ENCODE data around the gene PROM1. TPM values are rescaled to one million over a fixed set of nuclear protein-coding genes. Genes with fewer than 3 reads are reported as not detected.

The PROM1 gene
- polyA plus RNA-seq, 2 of the 4 experiments (the other 2 are of a cell fraction) = 0.03 to 0.14 TPM

DNA sequence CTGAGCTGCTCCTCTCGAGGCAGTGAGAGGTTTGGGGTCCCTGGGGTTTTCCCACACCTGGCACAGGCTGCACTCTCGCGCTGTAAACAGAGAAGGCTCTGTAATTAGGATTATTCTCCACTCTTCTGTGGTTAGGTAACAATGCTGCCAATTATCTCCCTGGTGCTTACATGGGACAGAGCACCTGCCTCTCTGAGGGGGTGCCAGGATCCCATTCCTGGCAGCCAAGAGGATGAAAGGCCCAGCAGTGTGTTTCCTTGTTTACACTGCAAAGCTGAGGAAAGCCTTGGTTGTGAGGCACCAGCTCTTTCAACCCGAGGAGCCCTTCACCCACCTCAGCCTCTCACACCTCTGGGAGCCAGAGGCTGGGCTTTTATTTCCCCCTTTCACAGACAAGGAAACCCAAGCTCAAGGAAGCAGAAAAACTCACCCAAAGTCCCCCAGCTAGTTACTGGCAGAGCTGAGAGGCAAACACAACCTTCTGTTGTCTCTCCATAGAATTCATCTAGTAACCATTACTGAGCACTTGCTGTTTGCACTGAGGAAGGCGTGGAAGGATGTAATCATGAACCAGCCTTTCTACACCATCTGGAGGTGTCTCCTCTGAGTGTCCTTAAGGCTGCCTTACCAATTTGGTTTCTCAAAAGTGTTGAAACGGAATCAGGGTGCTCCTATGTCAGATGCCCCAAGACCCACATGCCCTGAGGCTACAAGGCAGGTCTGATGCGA is 39.7 kb upstream of the PROM1 start:
- Histone ChIP-seq H3K9me3 (no peaks in the 10 kb centered on the region), H3K4me1 (no peaks in the 10 kb centered on the region), H3K4me3 (no peak overlapping the region), H3K27ac (no peak overlapping the region), H3K4me2 (no peak overlapping the region)
- no peak for DNase-seq (ENCODE audit: low read depth in 1 of 2, low spot score in 1 of 2)
- WGBS (ENCODE audit: missing lambda C conversion rate) = 19% methylated on average over 5 of the region's 7 CpGs
- CTCF ChIA-PET = no interaction called here
- no peak for FAIRE-seq
- ATAC-seq = no peak
- no peak for TF ChIP-seq FOXS1 (CRISPR knock-in tag; IDR thresholded peaks at IDR 0.05)
- no peak for TF ChIP-seq HEYL (CRISPR knock-in tag; IDR thresholded peaks at IDR 0.05)
- TF ChIP-seq, protein P1, sequence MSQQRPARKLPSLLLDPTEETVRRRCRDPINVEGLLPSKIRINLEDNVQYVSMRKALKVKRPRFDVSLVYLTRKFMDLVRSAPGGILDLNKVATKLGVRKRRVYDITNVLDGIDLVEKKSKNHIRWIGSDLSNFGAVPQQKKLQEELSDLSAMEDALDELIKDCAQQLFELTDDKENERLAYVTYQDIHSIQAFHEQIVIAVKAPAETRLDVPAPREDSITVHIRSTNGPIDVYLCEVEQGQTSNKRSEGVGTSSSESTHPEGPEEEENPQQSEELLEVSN (IDR thresholded peaks at IDR 0.05; ENCODE audit: borderline replicate concordance, low read depth) = no peak
- no peak for TF ChIP-seq CEBPB (IDR thresholded peaks at IDR 0.05)
- no peak for TF ChIP-seq CBX8 (IDR thresholded peaks at IDR 0.05)
- no peak for TF ChIP-seq MYC (IDR thresholded peaks at IDR 0.05; ENCODE audit: borderline replicate concordance, low read length)
- TF ChIP-seq, protein P2, sequence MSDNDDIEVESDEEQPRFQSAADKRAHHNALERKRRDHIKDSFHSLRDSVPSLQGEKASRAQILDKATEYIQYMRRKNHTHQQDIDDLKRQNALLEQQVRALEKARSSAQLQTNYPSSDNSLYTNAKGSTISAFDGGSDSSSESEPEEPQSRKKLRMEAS (IDR thresholded peaks at IDR 0.05) = no peak
- TF ChIP-seq RAD21 (conservative IDR thresholded peaks at IDR 0.05 in 1 of 2, IDR thresholded peaks at IDR 0.05 in 1 of 2) = no peak
- no peak for TF ChIP-seq RCOR1 (IDR thresholded peaks at IDR 0.05; ENCODE audit: low read depth, low read length)
- POLR2A ChIA-PET = no interaction called here

- Histone ChIP-seq H3K9me3 (no peaks in the 10 kb centered on the region), H3K4me2 (no peak overlapping the region), H3K4me1 (no peaks in the 10 kb centered on the region), H3K4me3 (no peak overlapping the region), H3K27ac (no peak overlapping the region)
- TF ChIP-seq ZNF302 (CRISPR knock-in tag; IDR thresholded peaks at IDR 0.05) (no peak), HOXA7 (CRISPR knock-in tag; IDR thresholded peaks at IDR 0.05) (no peak), CBX8 (IDR thresholded peaks at IDR 0.05) (no peak), MAFK (IDR thresholded peaks at IDR 0.05; ENCODE audit: partially characterized antibody) (no peak), JUN (IDR thresholded peaks at IDR 0.05) (no peak), ELK1 (IDR thresholded peaks at IDR 0.05; ENCODE audit: low read depth, low read length) (no peak), JUNB (IDR thresholded peaks at IDR 0.05) (no peak), MYC (IDR thresholded peaks at IDR 0.05; ENCODE audit: borderline replicate concordance, low read length) (no peak), POLR2AphosphoS2 (conservative IDR thresholded peaks at IDR 0.05; ENCODE audit: low read length) (no peak)
- TF ChIP-seq, protein P2 (IDR thresholded peaks at IDR 0.05) = no peak
- CTCF ChIA-PET = no interaction called here
- 56% methylated on average over 5 of the region's 5 CpGs for WGBS (ENCODE audit: missing lambda C conversion rate)
- DNase-seq (ENCODE audit: low read depth in 1 of 2, low spot score in 1 of 2) (no peak), FAIRE-seq (no peak), ATAC-seq (no peak)
- POLR2A ChIA-PET = no interaction called here
Observed at GRCh38 chr4:16122784-16123183, 39.0 kb upstream of the PROM1 start.

GRCh38 chr4:16122308-16122711 is 38.5 kb upstream of the PROM1 start:
- 49% methylated on average over 4 of the region's 4 CpGs for WGBS (ENCODE audit: missing lambda C conversion rate)
- H3K27ac ChIP-seq = no peak overlapping the region
- TF ChIP-seq, protein P3, sequence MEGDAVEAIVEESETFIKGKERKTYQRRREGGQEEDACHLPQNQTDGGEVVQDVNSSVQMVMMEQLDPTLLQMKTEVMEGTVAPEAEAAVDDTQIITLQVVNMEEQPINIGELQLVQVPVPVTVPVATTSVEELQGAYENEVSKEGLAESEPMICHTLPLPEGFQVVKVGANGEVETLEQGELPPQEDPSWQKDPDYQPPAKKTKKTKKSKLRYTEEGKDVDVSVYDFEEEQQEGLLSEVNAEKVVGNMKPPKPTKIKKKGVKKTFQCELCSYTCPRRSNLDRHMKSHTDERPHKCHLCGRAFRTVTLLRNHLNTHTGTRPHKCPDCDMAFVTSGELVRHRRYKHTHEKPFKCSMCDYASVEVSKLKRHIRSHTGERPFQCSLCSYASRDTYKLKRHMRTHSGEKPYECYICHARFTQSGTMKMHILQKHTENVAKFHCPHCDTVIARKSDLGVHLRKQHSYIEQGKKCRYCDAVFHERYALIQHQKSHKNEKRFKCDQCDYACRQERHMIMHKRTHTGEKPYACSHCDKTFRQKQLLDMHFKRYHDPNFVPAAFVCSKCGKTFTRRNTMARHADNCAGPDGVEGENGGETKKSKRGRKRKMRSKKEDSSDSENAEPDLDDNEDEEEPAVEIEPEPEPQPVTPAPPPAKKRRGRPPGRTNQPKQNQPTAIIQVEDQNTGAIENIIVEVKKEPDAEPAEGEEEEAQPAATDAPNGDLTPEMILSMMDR (IDR thresholded peaks at IDR 0.05) = no peak
- TF ChIP-seq, protein P4, sequence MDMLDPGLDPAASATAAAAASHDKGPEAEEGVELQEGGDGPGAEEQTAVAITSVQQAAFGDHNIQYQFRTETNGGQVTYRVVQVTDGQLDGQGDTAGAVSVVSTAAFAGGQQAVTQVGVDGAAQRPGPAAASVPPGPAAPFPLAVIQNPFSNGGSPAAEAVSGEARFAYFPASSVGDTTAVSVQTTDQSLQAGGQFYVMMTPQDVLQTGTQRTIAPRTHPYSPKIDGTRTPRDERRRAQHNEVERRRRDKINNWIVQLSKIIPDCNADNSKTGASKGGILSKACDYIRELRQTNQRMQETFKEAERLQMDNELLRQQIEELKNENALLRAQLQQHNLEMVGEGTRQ (IDR thresholded peaks at IDR 0.05) = no peak
- TF ChIP-seq, protein P2 (IDR thresholded peaks at IDR 0.05) = no peak
- TF ChIP-seq CBX8 (IDR thresholded peaks at IDR 0.05) (no peak), ZFP36 (IDR thresholded peaks at IDR 0.05; ENCODE audit: borderline replicate concordance, partially characterized antibody) (no peak), ZSCAN20 (CRISPR knock-in tag; IDR thresholded peaks at IDR 0.05) (no peak), HOXA7 (CRISPR knock-in tag; IDR thresholded peaks at IDR 0.05) (no peak), MAFK (IDR thresholded peaks at IDR 0.05; ENCODE audit: partially characterized antibody) (no peak), RFX5 (IDR thresholded peaks at IDR 0.05) (no peak), RARB (CRISPR knock-in tag; IDR thresholded peaks at IDR 0.05) (no peak), CHD4 (IDR thresholded peaks at IDR 0.05; ENCODE audit: borderline replicate concordance) (no peak), FOSB (CRISPR knock-in tag; IDR thresholded peaks at IDR 0.05) (no peak), TP53 (CRISPR knock-in tag; IDR thresholded peaks at IDR 0.05) (no peak), PHF8 (IDR thresholded peaks at IDR 0.05; ENCODE audit: borderline replicate concordance, low read depth) (no peak), MAZ (IDR thresholded peaks at IDR 0.05; ENCODE audit: borderline replicate concordance, low read depth, low read length) (no peak)
- TF ChIP-seq, protein P5, sequence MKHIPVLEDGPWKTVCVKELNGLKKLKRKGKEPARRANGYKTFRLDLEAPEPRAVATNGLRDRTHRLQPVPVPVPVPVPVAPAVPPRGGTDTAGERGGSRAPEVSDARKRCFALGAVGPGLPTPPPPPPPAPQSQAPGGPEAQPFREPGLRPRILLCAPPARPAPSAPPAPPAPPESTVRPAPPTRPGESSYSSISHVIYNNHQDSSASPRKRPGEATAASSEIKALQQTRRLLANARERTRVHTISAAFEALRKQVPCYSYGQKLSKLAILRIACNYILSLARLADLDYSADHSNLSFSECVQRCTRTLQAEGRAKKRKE (CRISPR knock-in tag; IDR thresholded peaks at IDR 0.05; ENCODE audit: low read depth) = no peak
- FAIRE-seq (no peak), DNase-seq (ENCODE audit: low read depth in 1 of 2, low spot score in 1 of 2) (no peak), ATAC-seq (no peak)
- POLR2A ChIA-PET = no interaction called here
- CTCF ChIA-PET = no interaction called here
- H3K9me3 ChIP-seq = no peaks in the 10 kb centered on the region
- H3K4me2 ChIP-seq = no peak overlapping the region
- H3K4me3 ChIP-seq = no peak overlapping the region
- H3K4me1 ChIP-seq = no peaks in the 10 kb centered on the region
